ENCODE results near the gene GPRC5D.

GPRC5D gene

DNA sequence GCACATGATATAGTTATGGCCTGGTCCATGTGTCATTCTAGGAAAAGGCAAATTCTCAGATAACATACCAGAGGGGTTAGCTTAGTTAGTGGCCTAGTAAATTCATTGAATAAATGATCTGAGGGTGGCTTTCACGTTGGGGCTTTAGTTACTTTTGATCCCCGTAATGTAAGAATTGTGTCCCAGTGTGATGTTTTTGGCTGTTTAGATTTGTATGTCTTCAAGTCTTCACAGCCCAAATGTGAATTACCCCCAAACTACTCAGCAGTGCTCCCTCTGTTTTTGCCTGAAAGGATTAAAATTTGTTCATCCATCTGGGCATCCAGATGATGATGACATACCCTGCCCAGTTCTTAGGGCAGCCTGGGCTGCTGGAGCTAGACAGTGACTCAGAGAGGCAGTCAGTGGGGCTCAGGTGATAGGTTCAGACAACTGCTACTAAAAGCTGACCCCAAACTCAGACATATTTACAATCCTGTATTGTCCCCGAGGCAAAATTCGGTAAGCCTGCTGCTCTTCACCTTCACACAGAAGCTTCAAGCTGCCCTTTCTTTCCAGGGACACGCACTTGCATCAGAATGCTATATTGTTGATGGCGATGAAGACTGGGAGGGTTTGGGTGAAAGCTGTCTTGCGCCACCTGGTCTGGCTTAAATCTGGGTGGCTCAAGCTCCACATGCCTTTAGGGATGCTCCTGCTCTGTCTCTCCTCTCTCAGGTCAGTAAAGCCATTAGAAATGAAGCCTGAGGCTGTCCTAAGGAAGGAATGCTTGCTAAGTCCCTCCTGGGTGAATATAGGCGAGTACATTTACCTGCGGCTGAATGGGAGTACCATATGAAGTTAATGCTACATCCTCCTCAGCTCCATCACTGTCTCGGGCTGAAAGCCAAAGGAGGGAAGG is 10.3 kb downstream of the GPRC5D start:
- intact Hi-C loops (cut with DNase I): no loop called here
- DNase-seq: no peak

DNA sequence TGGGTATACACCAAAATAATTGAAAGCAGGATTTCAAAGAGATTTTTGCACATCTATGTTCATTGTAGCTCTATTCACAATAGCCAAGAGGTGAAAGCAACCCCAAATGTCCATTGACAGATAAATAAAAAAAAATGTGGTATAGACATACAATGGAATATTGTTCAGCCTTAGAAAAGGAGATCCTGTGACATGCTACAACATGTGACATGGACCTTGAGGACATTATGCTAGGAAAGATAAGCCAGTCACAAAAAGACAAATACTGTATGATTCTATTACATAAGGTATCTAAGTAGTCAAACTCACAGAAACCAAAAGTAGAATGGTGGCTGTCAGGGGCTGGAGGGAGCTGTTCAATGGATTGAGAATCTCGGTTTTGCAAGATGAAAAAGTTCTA is 12.1 kb downstream of the GPRC5D start:
- DNase-seq: no peak
- intact Hi-C loops (cut with DNase I): no loop called here

DNA sequence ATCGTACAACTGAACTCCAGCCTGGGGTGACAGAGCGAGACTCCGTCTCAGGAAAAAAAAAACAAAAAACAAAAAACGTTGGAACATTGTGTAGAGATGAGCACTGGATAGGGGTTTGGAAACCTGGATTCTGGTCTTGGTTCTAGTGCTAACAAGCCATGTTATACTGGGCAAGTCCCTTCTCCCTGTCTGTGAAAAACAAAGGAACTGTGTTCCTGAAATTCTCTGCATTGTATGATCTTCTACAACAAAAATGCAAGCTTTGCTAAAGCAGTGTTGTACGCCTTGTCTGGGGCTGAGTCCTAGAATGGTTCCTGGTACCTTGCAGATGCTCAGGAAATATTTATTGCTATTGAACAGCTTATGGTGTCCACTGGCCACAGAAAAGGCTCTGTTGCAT is 13.4 kb downstream of the GPRC5D start:
- no peak for DNase-seq
- intact Hi-C loops (cut with DNase I): no loop called here

DNA sequence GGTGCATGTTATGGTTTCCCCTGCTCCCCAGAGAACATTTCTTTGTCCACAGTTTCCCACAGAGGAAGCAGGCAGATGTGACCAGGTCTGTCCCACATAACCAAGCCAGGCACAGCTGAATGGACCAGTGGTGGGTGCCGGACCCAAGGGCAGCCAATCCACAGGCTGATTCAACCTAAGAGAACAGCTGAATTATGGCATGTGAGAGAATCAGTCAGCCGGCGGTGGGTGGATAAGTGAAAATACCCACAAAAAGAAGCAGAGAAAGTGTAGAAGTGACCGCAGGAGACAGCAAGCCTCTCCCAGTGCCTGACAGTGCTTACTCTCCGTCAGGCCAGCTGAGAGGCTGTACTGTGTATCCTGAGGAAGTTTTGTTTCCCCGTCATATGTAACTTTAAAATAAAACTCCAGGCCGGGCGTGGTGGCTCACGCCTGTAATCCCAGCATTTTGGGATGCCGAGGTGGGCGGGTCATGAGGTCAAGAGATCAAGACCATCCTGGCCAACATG is 14.9 kb downstream of the GPRC5D start:
- intact Hi-C loops (cut with DNase I): no loop called here

DNA sequence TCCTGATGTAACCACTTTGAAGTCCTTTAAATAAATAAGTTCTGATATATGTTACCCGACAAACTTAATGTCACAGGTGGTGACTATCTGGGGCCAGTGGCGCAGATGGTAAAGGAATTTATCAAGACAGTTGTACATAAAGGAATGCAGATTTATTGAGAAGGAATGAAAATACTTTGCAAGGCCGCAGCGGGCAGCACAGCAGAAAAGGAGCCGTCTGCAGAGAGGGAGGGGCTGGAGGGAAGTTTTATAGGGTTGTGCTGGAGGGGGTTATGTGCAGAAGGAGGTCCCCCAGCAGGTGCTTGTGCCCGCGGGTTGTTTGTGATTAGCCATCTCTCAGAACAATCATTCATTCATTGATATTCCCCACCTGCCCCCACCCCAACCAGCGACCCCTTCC is 17.4 kb downstream of the GPRC5D start:
- DNase-seq: no peak
- intact Hi-C loops (cut with DNase I): no loop called here

More for the DNA sequence above, 14.9 kb downstream of the GPRC5D start:
- DNase-seq: no peak

DNA sequence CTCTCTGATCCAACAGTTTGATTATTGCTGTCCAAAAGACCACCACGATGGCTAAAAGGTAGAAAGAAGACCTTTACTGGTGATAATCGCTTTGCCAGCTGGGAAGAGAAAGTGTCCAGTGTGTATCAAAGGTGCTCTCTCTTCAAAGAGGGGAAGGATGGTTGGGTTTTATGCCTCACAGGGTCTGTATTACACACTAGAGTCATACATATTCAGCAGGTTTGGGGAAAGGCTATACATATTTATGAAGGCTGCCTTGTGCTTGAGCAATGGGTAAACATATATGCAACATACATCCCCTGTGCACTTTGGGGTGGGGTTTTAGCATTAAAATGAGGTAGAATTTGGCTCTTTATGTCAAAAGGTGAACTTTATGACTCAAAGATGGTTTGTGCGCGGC is 18.2 kb downstream of the GPRC5D start:
- DNase-seq: no peak
- intact Hi-C loops (cut with DNase I): no loop called here

DNA sequence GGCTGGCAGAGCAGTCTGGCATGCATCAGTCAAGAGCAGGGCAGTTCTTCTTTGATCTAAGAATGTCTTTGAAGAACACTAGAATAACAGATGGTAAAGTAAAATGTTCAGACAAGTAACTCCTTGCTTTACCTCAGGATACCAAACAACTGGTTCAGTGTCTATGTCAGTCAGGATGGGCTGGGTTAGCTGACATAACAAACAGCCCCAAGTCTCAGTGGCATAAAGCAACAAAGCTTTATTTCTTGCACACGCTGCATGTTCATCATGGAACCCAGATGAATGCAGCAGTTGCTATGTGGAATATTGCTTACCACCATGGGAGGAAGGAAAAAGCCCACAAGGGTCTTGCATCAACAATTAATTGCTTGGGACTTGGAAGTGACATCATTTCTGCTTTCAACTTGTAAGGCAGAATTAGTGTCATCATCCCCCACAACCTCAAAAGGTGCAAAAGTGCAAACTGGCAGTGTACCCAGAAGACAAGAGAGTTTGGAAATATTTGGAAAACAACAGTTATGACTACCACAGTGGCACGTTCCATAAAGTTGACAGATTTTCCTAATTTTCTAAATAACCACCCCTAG is 21.2 kb downstream of the GPRC5D start:
- intact Hi-C loops (cut with DNase I): no loop called here

DNA sequence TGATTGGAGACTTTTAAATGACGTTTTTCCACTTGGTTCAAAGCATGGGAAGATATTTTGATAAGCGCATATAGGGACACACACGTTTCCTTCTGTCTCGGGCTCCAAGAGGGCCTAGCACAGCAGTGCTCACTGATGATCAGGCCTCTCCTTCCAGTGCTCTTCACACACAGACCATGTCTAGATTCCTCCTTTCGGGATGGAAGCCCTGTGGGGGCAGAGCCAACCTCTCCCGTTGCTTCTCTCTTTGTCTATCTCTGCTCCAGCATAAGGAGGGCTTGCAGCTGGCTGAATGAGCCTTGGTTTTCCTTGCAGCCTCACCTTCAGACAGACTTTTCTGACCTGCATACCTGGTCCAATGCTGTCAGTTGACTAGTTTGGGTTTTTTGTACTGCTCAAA is 22.3 kb downstream of the GPRC5D start:
- intact Hi-C loops (cut with DNase I): no loop called here
- DNase-seq: no peak

More for the DNA sequence above, 21.2 kb downstream of the GPRC5D start:
- DNase-seq: no peak

DNA sequence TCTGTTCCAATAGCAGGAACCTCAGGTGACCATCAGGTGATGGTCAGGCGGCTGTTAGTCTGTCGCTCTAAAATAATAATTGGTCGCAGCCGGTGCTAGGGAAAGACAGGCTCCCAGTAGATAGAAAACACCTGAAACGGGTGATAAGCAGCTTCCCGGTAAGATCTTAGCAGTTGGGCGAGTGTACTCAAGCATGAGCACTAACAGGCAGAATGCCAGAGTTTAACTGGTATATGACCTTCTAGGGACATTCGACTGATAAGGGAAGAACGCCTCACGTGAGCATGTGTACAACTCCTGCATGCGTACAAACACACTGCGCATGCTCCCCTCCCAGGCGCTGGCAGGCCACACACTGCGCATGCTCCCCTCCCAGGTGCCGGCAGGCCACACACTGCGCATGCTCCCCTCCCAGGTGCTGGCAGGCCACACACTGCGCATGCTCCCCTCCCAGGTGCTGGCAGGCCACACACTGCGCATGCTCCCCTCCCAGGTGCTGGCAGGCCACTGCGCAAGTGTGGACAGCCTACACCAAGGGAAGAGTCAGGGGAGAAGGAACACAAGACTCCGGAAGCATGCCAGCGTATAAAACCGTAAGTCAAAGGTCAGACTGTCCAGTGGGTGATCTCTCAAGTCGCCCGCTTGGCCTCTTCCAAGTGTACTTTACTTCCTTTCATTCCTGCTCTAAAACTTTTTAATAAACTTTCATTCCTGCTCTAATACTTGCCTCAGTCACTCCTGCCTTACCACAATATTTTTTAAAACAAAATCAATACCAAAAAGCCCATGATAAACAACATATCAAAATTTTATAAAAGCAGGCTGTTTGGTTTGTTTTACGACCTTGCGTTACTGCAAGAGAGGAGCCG is 24.5 kb downstream of the GPRC5D start:
- intact Hi-C loops (cut with DNase I): no loop called here
- no peak for DNase-seq

DNA sequence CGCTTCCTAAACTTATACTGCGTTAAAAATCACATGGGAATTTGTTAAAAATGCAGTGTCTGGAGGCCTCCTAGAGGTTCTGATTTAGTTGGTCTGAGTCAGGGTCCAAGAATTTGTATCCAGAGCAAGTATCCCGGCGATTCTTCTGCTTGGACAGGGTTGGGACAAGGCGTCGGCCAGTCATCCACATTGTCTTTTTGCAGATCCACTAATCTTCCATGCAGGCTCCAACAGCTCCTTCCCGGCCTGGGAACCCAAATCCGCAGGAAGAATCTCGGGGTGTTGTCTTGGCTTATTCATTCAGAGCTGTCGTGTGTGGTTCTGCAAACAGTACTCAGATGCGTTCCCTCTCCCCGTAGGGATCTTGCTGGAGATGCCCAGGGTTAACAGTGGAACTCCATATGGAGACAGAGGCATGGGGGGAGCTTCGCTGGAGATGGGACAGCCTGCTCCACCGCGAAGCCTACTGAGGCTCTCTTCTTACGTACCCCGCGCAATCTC is 25.3 kb downstream of the GPRC5D start:
- intact Hi-C loops (cut with DNase I): no loop called here
- DNase-seq: no peak

DNA sequence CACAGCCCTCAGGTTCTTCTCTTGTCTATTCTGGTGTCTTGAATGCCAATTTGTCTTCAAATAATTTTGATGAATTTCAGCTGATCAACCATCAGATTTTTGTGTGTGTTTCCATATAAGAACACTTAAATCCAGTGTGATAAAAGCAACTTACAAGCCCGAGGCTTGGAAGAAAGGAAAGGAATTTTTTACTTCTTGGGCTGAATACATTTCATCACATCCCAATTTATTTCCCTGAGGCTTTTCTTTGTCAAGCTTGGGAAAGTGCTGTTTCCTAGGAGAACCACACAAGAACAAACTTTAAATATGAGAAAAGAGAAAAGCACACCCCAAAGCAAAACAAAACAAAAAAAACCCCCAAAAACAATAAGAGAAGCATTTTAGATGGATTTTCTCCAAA is 26.6 kb downstream of the GPRC5D start:
- intact Hi-C loops (cut with DNase I): no loop called here
- DNase-seq: no peak

DNA sequence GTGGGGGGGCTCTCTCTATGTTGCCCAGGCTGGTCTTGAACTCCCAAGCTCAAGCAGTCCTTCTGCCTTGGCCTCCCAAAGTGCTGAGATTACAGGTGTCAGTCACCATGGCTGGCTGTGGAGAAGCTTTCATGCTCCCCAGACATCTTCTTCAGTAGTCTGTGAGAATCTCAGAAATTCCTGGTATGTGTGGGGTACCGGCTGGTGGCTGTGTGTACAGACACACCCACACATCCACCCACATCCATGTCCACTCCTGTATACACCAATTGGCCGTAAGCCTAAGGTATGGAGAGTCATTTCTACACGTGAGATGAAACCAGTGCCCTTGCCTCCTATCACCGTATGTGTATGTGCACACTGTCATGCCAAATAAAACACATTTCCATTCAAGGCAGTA is 27.8 kb downstream of the GPRC5D start:
- no peak for DNase-seq
- intact Hi-C loops (cut with DNase I): no loop called here

DNA sequence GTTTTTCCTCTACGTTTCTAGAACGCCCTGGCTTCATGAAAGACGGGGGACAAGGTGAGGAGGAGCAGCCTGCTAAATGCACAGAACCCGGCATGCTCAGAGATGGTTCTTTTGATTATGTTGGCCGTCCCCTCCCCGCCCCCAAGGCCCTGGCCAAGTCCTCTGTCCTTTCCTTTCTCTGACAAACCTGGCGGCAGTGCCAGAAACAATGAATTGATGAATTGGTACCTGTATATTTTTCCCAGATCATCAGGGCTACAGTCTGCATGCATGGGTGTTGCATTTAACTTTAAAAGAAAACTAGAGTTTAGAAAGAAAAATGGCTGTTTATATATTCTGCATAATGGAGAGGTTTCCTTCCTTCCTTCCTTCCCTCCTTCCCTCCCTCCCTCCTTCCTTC is 29.0 kb downstream of the GPRC5D start:
- no peak for DNase-seq
- intact Hi-C loops (cut with DNase I): no loop called here

DNA sequence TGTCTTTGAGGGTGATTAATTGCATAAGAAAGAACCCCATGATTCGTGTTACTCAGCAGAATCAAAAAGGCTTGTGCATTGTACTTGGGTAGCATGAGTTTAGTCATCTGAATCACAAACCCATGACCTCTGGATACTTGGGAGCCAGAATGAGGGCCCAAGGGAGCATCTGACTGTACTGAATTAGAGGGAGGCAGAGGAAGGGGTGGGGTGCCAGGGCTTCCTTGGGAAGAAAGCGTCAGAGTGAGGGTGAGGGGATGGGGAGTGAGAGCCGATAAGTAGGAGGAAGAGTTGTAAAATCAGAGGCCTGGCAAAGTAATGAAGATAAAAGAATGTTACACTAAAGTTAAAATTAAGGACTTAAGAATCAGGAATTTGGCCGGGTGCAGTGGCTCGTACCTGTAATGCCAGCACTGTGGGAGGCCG is 29.8 kb downstream of the GPRC5D start:
- DNase-seq: no peak
- intact Hi-C loops (cut with DNase I): no loop called here

DNA sequence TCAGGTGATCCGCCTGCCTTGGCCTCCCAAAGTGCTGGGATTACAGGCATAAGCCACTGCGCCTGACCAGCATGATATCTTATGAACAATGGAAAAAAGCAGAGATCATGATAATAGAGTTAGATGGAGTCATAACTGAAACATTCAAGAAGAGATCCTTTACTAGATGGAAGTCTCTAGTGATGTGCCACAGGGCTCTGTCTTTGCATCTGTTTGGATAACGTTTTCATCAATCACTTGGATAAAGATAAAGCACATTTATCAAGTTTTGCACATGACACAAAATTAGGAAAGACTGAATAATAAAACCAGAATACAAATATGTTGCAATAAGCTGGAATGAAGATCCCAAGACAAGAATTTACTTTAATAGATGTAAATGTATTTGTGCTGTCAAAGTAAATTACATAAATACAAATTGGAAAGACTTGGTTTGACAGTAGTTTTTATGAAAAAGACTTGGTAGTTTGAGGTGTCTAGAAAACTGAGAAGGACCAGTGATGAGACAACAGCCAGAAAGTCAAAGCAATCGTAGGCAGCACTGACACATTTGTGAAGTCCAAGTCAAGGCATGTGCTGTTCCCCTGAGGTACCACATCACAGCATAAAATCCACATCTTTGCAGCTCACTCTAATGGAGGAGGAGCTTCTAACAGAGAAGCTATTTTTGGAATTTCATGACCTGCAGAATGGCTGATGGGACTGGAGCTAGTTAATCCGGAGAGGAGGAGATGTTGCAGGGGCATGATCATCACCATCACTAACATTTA is 32.1 kb downstream of the GPRC5D start:
- no peak for DNase-seq
- intact Hi-C loops (cut with DNase I): loop anchor here (5.0 to 10.0 kb wide), 2 partner anchors 125 to 177 kb away; no protein-coding TSS in a partner anchor

DNA sequence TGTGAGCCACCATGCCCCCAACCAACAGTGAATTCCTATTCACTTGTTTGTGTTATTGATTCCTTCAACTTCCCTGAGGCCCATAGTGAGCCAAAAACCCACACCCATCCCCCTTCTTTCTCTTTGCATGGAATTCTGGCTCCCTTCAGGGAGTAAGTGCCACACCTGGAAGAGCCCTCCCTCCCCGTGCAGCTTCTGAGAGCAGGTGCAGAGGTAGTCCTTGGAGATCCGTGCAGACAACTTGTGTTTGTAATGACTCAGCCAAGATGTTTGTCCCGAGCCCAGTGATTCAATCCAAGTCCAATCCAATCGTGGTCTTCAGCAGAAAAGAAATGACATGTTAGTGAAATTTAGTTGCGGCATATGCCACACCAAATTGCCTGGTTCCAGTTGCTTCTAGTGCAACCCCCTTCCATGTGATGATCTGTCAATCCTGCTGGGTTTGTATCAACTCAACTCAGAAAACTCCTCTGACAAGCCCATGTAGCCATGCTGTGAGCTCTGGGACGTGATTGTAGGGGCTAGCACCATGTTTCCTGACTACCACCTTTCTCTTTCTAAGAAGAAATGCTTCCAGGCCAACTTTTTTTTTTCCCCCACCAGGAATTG is 33.1 kb downstream of the GPRC5D start:
- no peak for DNase-seq
- intact Hi-C loops (cut with DNase I): loop anchor here (5.0 to 10.0 kb wide), 2 partner anchors 124 to 178 kb away; no protein-coding TSS in a partner anchor

DNA sequence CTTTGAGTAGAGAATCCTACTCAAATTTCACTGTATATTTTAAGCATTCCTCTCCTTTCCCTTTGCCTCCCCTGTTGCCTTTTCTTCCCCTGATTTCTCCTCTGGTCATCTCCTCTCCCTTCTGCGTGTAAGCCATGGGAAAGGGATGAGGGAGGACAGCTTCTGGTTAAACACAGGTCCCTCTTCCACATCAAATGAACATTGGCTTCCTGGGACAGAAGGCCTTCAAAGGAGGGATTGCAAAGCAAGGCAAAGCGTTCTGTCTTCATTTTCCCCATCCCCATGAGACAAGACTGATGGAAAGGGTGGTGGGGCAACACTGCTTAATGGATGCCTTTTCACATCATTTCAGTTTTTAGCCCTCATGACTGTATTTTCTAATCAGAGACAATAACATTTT is 34.5 kb downstream of the GPRC5D start:
- no peak for DNase-seq
- intact Hi-C loops (cut with DNase I): loop anchor here (2.0 to 10.0 kb wide), 3 partner anchors 65 to 180 kb away; no protein-coding TSS in a partner anchor

DNA sequence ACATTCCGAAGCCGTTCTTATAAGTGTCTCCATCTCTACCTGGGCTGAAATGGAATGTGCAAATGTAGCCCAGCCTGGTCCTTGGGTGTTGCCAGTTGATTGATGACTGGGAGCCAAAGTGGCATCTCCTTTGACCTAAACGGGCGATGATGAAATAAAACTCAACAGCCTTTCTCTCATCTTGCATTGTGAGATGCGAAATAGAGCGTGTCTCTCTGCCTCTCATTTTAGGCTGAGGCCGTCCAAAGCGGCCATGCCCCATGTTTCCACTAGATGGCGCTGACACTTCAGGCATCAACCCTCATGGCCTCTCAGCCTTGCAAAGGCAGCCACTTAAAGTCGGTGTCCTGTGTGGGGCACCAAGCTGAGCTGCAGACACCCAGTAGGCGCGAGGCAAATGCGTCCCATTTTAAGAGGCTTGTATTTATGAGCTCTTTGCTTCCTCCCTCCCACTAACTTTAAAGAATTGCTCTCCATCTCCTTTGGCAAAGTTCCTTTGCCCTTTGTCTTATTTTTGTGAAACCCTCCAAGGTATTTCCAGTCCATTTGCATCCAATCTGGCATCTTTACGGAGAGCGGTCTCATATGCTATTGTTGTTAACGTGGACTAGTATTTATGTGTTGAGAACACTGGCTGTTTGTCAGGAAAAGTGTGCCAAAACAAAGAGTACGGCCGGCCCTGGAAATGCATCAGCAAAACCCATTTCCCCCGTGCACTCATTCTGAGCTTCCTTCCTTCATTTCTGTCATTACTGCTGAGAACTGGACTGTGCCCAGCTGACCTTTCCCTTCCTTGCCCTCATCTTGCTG is 35.6 kb downstream of the GPRC5D start:
- peak; percentile 87 to 99 (median 94) for DNase-seq
- intact Hi-C loops (cut with DNase I): loop anchor here (1.0 to 10.0 kb wide), 4 partner anchors 66 to 296 kb away; no protein-coding TSS in a partner anchor

Data from posterior cingulate gyrus (tissue), 11 donors.